Cortex of kidney (tissue), 1 donor: ENCODE data around the gene PPP2R1B.

Experiments used
- DNase-seq: peaks from one replicate; lab custom pipeline; 2025; lab: John Stamatoyannopoulos, UW

Gene PPP2R1B

DNA sequence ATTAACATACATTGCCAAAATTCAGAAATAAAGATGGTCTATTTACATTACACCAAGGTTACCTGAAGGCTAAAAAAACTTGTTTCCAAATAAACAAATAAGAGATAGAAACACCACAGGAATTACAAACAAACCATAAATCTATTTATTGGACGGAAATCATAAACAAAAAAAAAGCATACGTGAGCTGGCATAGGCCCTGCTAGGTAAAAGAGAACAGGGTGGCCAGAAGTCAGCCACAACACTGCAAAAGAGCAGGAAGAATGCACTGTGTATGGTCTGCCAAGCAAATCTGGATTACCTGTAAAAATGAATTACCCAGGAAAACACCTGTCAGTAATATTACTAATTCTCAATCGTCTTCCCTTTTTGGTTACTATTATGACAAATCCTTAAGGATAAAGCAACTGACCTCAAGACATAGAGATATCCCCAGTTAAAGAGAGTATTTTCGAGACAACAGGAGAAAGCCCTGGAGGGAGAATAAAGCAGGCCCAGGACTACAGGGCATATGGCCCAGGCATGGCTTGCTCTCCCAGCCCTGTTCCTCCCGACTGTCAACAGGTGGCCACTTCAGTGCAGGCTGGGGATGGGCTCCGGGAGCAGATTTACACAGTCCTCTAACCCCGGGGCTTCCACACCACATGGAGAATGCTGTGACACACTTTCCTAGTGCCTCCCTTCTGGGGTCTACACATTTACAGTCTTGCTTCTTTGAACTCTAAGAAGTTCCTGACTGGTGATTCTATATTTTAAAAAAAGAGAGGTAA, 18.0 kb downstream of the PPP2R1B start:
- DNase-seq, result no peak

- DNase-seq, result no peak
Observed at GRCh38 chr11:111745719-111746504, 20.3 kb downstream of the PPP2R1B start.

GRCh38 chr11:111743700-111744099, 22.5 kb downstream of the PPP2R1B start:
- DNase-seq, result no peak

DNA sequence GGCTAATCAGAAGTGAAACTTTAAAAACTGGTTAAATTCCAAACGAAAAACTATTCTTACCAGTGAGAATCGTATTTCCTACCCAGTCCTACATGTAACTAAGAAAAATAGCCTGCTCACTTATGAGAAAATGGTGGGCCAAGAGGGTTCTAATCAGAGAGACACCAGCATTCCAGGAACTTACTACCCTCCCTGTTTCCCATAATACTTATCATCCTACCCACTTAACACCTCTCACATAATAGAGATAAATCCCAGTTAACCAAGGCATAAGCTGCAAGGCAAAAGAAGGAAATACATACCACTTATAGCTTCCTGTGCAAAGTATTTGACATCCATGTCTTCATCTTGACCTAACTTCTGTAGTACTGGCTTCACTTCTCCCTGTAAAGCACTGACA, 24.4 kb downstream of the PPP2R1B start:
- no peak for DNase-seq

- no peak for DNase-seq
Observed at GRCh38 chr11:111739299-111739698, 26.9 kb downstream of the PPP2R1B start.

GRCh38 chr11:111737444-111738210, 28.6 kb downstream of the PPP2R1B start:
- no peak for DNase-seq

GRCh38 chr11:111736621-111737443, 29.4 kb downstream of the PPP2R1B start:
- DNase-seq, result no peak

- no peak for DNase-seq
Observed at GRCh38 chr11:111736181-111736590, 30.0 kb downstream of the PPP2R1B start.

DNA sequence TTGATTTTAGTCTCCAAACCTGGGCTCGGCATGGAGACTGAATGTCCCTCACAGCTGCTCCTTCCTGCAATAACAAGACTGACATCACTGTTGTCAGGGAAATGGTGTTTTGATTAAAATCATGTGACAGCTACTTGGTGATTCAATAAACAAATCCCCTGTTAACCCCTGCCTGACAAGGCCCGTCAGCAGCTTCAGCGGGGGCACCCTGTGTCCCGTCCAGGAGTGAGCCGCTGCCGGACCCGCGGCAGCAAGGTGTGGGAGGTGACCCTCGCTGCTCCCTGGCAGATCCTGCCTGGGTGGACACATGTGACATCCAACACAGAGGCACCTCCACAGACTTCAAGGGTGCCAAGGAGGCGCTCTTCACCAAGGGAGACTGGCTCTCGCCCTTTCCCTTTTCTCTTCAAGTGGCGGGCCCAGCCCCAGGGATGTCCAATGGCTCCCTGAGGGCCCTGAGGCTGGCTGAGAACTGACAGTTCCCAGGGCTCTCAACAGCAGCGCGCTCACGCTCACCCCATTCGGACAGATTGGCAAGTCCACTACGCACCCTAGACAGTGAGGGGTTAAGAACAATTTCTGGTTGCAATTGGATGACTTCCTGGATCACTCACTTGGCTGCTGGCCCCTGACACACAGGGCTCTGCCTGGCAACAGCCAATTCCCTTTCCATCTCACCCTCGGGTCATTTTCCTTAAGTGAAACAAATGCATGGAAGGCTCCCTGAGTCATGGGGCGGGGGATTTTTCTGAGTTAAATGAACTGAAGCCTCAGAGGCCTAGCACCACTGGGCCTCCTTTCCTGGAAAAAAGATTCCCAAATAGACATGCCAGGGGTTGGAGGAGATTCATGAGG, 30.7 kb downstream of the PPP2R1B start:
- DNase-seq, result no peak

DNA sequence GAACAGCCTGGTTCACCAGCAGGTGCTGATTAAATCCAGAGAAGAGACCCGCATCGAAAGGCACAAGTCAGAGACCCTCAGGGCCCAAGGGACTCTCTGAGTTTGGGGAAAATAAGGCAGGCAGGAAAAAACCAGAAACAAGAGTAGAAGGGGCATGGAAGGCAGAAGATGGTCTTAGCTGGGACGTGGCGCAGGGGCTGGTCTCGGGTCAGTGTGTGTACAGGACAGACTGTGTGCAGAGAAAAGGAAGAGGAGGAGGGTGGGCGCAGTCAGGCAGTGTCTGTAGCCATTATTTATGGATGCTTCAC, 31.3 kb downstream of the PPP2R1B start:
- DNase-seq, result no peak

DNA sequence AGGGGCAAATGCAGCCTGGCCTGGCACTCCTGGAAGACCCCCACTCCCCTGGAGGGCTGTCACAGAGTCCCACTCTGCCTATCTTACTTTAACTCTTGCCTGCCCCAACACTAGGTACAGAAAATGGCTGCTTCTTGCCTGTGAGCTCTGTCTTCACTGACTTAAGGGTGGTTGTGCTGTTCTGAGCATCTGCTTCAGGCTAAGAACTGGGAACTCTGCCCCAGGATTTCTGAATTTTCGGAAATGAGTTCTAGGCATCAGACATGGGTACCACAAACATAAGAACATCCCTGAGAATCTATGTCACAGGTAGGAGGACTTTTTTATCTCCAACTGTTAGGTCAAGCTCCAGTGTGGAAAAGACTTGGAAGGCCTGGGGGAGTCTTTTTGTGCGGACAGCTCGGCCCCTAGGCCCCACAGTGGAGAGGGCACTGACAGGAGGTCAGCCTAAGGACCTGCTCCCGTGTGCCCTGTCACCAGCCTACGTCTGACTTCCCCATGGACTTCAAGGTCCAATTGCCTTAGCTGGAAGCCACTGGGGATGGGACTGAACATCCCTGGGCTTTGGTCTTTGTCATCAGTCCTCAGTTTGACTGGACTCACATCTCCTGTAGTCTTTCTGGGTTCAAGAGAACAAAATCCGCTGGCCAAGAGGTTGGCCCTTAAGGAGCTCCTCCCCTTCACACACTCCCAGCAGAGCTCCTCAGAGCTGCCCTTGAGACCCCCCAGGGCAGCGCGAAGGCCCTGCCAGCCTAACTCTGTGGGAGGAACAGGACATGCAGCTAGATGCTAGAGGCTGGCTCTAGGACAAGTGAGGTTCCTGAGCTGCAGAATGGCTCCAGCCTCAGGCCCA, 31.9 kb downstream of the PPP2R1B start:
- no peak for DNase-seq

DNA sequence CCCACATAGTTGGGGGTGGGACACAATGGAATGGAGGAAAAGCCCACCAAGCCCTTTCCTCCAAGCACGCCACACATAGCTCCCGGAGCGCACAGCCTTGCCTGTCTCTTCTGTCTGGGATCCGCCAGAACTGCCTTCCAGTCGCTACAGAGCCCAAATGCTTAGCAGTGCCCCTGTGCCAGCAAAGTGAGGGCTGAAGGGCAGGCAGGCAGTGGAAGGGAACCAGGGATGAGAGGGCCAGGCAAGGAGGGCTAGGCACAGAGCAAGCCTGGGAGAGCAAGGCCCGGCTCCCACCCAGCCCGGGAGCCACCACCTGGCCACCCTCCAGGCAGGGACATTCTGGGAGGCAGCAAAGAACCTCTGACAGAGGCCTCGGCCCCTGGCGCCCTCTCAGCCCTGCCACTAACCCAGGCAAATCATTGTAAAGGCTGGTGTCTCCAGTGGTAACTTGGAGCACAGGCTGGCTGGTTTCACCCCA, 32.5 kb downstream of the PPP2R1B start:
- DNase-seq, result no peak

DNA sequence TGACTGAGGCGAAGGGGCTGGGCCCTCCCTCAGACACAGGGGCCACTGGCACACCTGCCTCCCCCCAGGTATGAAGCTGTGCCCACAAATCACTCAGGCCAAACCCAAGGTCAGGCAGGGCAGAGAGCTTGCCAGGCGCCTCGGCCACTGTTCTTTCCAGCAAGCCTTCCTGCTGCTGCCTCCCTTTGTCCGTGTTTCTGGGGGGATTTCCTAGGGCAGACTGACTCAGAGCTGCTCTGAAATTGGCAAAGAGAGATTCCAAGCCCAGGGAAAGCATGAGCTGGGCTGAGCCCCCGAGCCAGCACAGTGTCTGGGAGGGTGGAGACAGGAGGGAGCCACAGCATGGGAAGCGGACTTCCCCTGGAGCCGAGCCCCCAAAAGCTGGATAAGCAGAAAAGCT, 33.2 kb downstream of the PPP2R1B start:
- DNase-seq, result no peak

DNA sequence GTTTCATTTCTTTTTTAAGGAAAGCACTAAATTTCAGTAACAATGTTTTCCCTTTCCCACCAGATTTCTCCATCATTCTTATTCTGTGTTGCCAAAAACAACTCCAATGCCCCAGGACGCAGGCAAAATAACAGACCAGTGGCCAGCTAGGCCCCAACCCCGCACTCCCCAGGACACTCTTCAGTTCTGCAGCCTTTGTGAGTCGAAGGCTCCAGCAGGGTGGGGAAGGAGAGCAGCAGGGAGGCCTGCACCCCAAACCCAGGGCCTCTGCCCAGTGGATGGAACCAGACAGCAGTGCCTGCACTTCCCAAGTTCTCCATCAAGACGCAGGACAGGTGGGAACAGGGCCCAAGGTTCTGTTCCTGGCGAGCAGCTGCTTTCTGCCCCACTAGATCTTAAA, 34.4 kb downstream of the PPP2R1B start:
- no peak for DNase-seq

GRCh38 chr11:111730871-111731591, 35.2 kb downstream of the PPP2R1B start:
- DNase-seq, result no peak

GRCh38 chr11:111729831-111730311, 36.3 kb downstream of the PPP2R1B start:
- no peak for DNase-seq

GRCh38 chr11:111729071-111729830, 36.9 kb downstream of the PPP2R1B start:
- no peak for DNase-seq

DNA sequence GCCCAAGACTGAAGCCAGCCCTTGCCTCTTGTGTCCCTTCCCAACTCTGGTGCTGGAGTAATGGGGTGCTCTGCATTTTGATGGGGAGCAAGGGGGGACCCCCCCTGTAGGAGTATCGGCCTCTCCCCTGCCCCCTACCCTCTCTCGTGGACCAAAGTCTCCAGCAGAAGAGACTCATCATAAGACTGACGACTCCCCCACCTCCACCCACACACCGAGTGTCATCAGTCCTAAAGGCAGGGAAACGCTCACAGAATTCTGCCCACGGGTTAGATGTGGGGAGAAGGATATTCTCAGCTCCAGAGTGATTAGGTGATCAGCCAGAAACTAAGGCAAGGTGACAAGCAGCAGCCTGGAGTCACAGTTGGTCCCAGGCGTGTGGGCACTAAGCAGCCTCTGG, 38.8 kb downstream of the PPP2R1B start:
- DNase-seq, result no peak
